ENCODE data around the gene SCLT1.
"Not testable (repeated sequence)": the region's sequence is repeated elsewhere in the genome, so short reads cannot be mapped to it uniquely, and the experiment has no call there.

The SCLT1 gene

GRCh38 chr4:129093191-129093920 is at the start of gene SCLT1:
Gene SCLT1 (minus strand): TSS chr4:129093539. CDS start chr4:129093103, 436 bp downstream.
- peak; percentile 98 for DNase-seq

GRCh38 chr4:129140521-129140920 is 47.2 kb upstream of the SCLT1 start:
- DNase-seq: no peak

GRCh38 chr4:129138810-129139496 is 45.6 kb upstream of the SCLT1 start:
- DNase-seq: no peak

GRCh38 chr4:129136433-129136832 is 43.1 kb upstream of the SCLT1 start:
- DNase-seq: no peak

- DNase-seq: no peak
Measured at GRCh38 chr4:129131343-129131742, 38.0 kb upstream of the SCLT1 start.

GRCh38 chr4:129129143-129129542 is 35.8 kb upstream of the SCLT1 start:
- no peak for DNase-seq

- not testable (repeated sequence) for DNase-seq
Measured at GRCh38 chr4:129126614-129127013, 33.3 kb upstream of the SCLT1 start.

- DNase-seq: no peak
Measured at GRCh38 chr4:129117705-129118104, 24.4 kb upstream of the SCLT1 start.

GRCh38 chr4:129113919-129114318 is 20.6 kb upstream of the SCLT1 start:
- DNase-seq: no peak

- DNase-seq: no peak
Measured at GRCh38 chr4:129113434-129113833, 20.1 kb upstream of the SCLT1 start.

GRCh38 chr4:129111919-129112318 is 18.6 kb upstream of the SCLT1 start:
- DNase-seq: no peak

GRCh38 chr4:129110931-129111330 is 17.6 kb upstream of the SCLT1 start:
- no peak for DNase-seq

GRCh38 chr4:129109965-129110824 is 16.9 kb upstream of the SCLT1 start:
- DNase-seq: no peak

GRCh38 chr4:129098531-129099001 is 5.2 kb upstream of the SCLT1 start:
- DNase-seq: no peak

- DNase-seq: peak; percentile 81
Measured at GRCh38 chr4:129095811-129096454, 2.6 kb upstream of the SCLT1 start, which contains the start of gene C4orf33. Gene C4orf33 (plus strand): TSS chr4:129096152. CDS start chr4:129102611, 6,459 bp downstream.

- DNase-seq: no peak
Measured at GRCh38 chr4:129094347-129094746, 1.0 kb upstream of the SCLT1 start.

GRCh38 chr4:129092631-129093190 is 628 bp downstream of the SCLT1 start:
- no peak for DNase-seq

- DNase-seq: no peak
Measured at GRCh38 chr4:129087516-129087915, 5.8 kb downstream of the SCLT1 start.

GRCh38 chr4:129085472-129085871 is 7.9 kb downstream of the SCLT1 start:
- no peak for DNase-seq

- no peak for DNase-seq
Measured at GRCh38 chr4:129082302-129082701, 11.0 kb downstream of the SCLT1 start.

- no peak for DNase-seq
Measured at GRCh38 chr4:129080129-129080528, 13.2 kb downstream of the SCLT1 start.

GRCh38 chr4:129077326-129077725 is 16.0 kb downstream of the SCLT1 start:
- no peak for DNase-seq
